ENCODE data around the gene CDK5RAP3. TPM values are rescaled to one million over a fixed set of nuclear protein-coding genes. Genes with fewer than 3 reads are reported as not detected.
A peak's percentile ranks its signal among the peaks of the same experiment; 100 is the strongest.

The CDK5RAP3 gene
- total and polyA plus RNA-seq, 2 experiments from 2014 or later, result 92.6 to 106 TPM

- H3K27ac ChIP-seq (ENCODE audit: low read depth), result no peak overlapping the region; the same call in 1 of the 2 replicates
- peaks cover 2% of the 10 kb centered on the region; the same call in 1 of the 2 replicates for H3F3A ChIP-seq (replicated peaks; ENCODE audit: low read depth)
- TF ChIP-seq ZNF462 (CRISPR knock-in tag; IDR thresholded peaks at IDR 0.05) (no peak), STAT1 (IDR thresholded peaks at IDR 0.05; ENCODE audit: unreplicated experiment) (no peak), ZNF331 (CRISPR knock-in tag; IDR thresholded peaks at IDR 0.05; ENCODE audit: low read depth) (no peak), POLR2AphosphoS5 (IDR thresholded peaks at IDR 0.05; ENCODE audit: low read depth) (no peak), EZH2 (IDR thresholded peaks at IDR 0.05; ENCODE audit: low read depth, unreplicated experiment) (no peak), CREB1 (CRISPR knock-in tag; IDR thresholded peaks at IDR 0.05; ENCODE audit: low read depth) (0 out of 2 replicates have a peak, but pooled peaks have one; percentile 25), JUNB (IDR thresholded peaks at IDR 0.05; ENCODE audit: unreplicated experiment) (no peak), EZH2phosphoT487 (IDR thresholded peaks at IDR 0.05; ENCODE audit: unreplicated experiment) (no peak), REST (IDR thresholded peaks at IDR 0.05; ENCODE audit: unreplicated experiment) (no peak), ZNF114 (CRISPR knock-in tag; IDR thresholded peaks at IDR 0.05) (no peak), CTCF (conservative IDR thresholded peaks at IDR 0.05; ENCODE audit: low read depth in 2 of 2) (peak; percentile 75 to 96), ETS1 (IDR thresholded peaks at IDR 0.05) (no peak), NANOG (IDR thresholded peaks at IDR 0.05; ENCODE audit: borderline replicate concordance) (no peak)
- H3K79me2 ChIP-seq (replicated peaks; ENCODE audit: insufficient read depth), result no peaks in the 10 kb centered on the region
- H3K4me2 ChIP-seq, result no peak overlapping the region
- Mint-ChIP-seq H3K27me3 (ENCODE audit: insufficient read depth, low read depth, poor library complexity) (peaks cover 18% of the 10 kb centered on the region), H3K4me3 (no peak overlapping the region), H3K4me1 (peaks cover 19% of the 10 kb centered on the region), H3K9me3 (no peaks in the 10 kb centered on the region), H3K36me3 (ENCODE audit: low read depth) (peaks cover 5% of the 10 kb centered on the region; the same call in 1 of the 3 replicates), H3K27ac (peak overlapping the region; percentile 90)
- peak; percentile 76 for ATAC-seq
- peaks cover 13% of the 10 kb centered on the region; the same call in 1 of the 2 replicates for H3K4me1 ChIP-seq (ENCODE audit: insufficient read depth)
- H4K20me1 ChIP-seq (replicated peaks; ENCODE audit: insufficient read depth), result no peaks in the 10 kb centered on the region
- no peak overlapping the region for H2AFZ ChIP-seq
- H3K27me3 ChIP-seq (ENCODE audit: insufficient read depth), result 0 out of 2 replicates have a peak, but pooled peaks cover 4% of the 10 kb centered on the region
- no peak overlapping the region for H3K4me3 ChIP-seq
- no peaks in the 10 kb centered on the region for H3K9me2 ChIP-seq (ENCODE audit: insufficient read depth)
- peak; percentile 88 for DNase-seq (ENCODE audit: low spot score)
- H3K36me3 ChIP-seq (ENCODE audit: insufficient read depth), result no peaks in the 10 kb centered on the region
These were observed 23.9 kb upstream of the CDK5RAP3 start for GRCh38 chr17:47946929-47947397.
